ENCODE measurements around the gene CLIP4. TPM values are rescaled to one million over a fixed set of nuclear protein-coding genes. Genes with fewer than 3 reads are reported as not detected.
A peak's percentile ranks its signal among the peaks of the same experiment; 100 is the strongest.

Gene CLIP4
- total RNA-seq, 3 donors from 2014 or later (not counting 1 experiment from before 2014, with no cell fraction given), result 56.8 to 88.0 (median 72.6) TPM

- peaks cover 24 to 28% of the 10 kb centered on the region in 2 donors for H3K4me1 Mint-ChIP-seq
- Histone ChIP-seq H3K4me3 (ENCODE audit: low read length) (no peak overlapping the region), H3K36me3 (ENCODE audit: control insufficient read depth, insufficient read depth, low read length) (peaks cover 47% of the 10 kb centered on the region), H3K4me1 (ENCODE audit: control insufficient read depth, insufficient read depth, low read length) (no peaks in the 10 kb centered on the region), H3K27ac (ENCODE audit: low read length) (no peak overlapping the region), H3K9me3 (ENCODE audit: control insufficient read depth, insufficient read depth, low read length) (no peaks in the 10 kb centered on the region), H3K27me3 (ENCODE audit: control insufficient read depth, insufficient read depth, low read length) (no peaks in the 10 kb centered on the region)
- no peak overlapping the region for H3K4me3 Mint-ChIP-seq
- H3K9me3 Mint-ChIP-seq, result no peaks in the 10 kb centered on the region
- ATAC-seq (no peak), DNase-seq (no peak)
- H3K36me3 Mint-ChIP-seq, result peaks cover 9% of the 10 kb centered on the region
- WGBS (ENCODE audit: insufficient coverage), result 77% methylated on average over 2 of the region's 2 CpGs
- no peaks in the 10 kb centered on the region for H3K27me3 Mint-ChIP-seq (ENCODE audit: low read depth in 2 of 2)
- TF ChIP-seq CTCF (IDR thresholded peaks at IDR 0.05), result no peak
- intact Hi-C loops (cut with micrococcal nuclease), result no loop called here
- H3K27ac Mint-ChIP-seq, result peak overlapping the region; percentile 45 to 54
Measured at GRCh38 chr2:29129586-29130281, 14.5 kb downstream of the CLIP4 start.

- H3K27me3 Mint-ChIP-seq (ENCODE audit: low read depth in 2 of 2), result no peaks in the 10 kb centered on the region
- no peak for TF ChIP-seq CTCF (IDR thresholded peaks at IDR 0.05)
- ATAC-seq, result no peak
- Histone ChIP-seq H3K4me3 (ENCODE audit: low read length) (no peak overlapping the region), H3K4me1 (ENCODE audit: control insufficient read depth, insufficient read depth, low read length) (no peaks in the 10 kb centered on the region), H3K27me3 (ENCODE audit: control insufficient read depth, insufficient read depth, low read length) (no peaks in the 10 kb centered on the region), H3K27ac (ENCODE audit: low read length) (no peak overlapping the region), H3K9me3 (ENCODE audit: control insufficient read depth, insufficient read depth, low read length) (no peaks in the 10 kb centered on the region), H3K36me3 (ENCODE audit: control insufficient read depth, insufficient read depth, low read length) (peaks cover 46% of the 10 kb centered on the region)
- intact Hi-C loops (cut with micrococcal nuclease), result no loop called here
- H3K36me3 Mint-ChIP-seq, result peaks cover 4% of the 10 kb centered on the region
- DNase-seq, result no peak
- H3K9me3 Mint-ChIP-seq, result no peaks in the 10 kb centered on the region
- WGBS (ENCODE audit: insufficient coverage), result 69% methylated on average over 2 of the region's 2 CpGs
- no peak overlapping the region for H3K4me3 Mint-ChIP-seq
- H3K27ac Mint-ChIP-seq, result peak overlapping the region; percentile 45 to 54
- peaks cover 22 to 24% of the 10 kb centered on the region in 2 donors for H3K4me1 Mint-ChIP-seq
Measured at GRCh38 chr2:29130295-29130694, 15.1 kb downstream of the CLIP4 start.

DNA sequence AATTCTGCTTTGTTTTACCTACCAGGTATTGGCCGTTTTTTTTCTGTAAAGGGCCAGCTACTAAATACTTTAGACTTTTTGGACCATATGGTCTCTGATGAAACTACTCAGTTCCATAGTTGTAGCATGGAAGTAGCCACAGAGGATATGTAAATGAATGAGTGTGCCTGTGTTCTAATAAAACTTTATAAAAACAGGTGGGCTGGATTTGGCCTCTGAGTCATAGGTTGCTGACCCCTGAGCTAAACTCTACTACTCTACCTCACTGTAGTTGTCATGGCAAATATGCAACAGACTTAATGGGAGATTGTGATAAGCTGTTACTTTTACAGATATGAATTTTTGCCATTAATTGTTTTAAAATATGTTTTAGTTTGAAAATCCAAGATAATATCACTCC lies 19.7 kb downstream of the CLIP4 start:
- Histone ChIP-seq H3K4me1 (ENCODE audit: control insufficient read depth, insufficient read depth, low read length) (no peaks in the 10 kb centered on the region), H3K36me3 (ENCODE audit: control insufficient read depth, insufficient read depth, low read length) (peaks cover 44% of the 10 kb centered on the region), H3K27ac (ENCODE audit: low read length) (no peak overlapping the region), H3K4me3 (ENCODE audit: low read length) (no peak overlapping the region), H3K27me3 (ENCODE audit: control insufficient read depth, insufficient read depth, low read length) (no peaks in the 10 kb centered on the region), H3K9me3 (ENCODE audit: control insufficient read depth, insufficient read depth, low read length) (no peaks in the 10 kb centered on the region)
- Mint-ChIP-seq H3K36me3 (peaks cover 20% of the 10 kb centered on the region), H3K27ac (no peak overlapping the region), H3K27me3 (ENCODE audit: low read depth in 2 of 2) (no peaks in the 10 kb centered on the region), H3K4me1 (peaks cover 28 to 35% of the 10 kb centered on the region in 2 donors), H3K4me3 (no peak overlapping the region), H3K9me3 (no peaks in the 10 kb centered on the region)
- 100% methylated on average over 1 of the region's 1 CpG for WGBS (ENCODE audit: insufficient coverage)
- DNase-seq, result no peak
- intact Hi-C loops (cut with micrococcal nuclease), result no loop called here
- TF ChIP-seq CTCF (IDR thresholded peaks at IDR 0.05), result no peak
- ATAC-seq, result no peak

DNA sequence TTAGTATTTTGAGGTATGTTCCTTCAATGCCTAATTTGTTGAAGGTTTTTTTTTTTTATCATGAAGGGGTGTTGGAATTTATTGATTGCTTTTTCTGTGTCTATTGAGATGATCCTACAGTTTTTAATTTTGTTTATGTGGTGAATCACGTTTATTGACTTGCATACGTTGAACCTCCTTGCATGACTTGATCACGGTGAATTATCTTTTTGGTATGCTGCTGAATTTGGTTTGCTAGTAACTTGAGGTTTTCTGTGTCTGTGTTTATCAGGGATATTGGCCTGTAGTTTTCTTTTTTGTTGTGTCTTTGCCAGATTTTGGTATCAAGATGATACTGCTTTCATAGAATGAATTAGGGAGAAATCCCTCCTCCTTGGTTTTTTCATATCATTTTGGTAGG lies 23.9 kb downstream of the CLIP4 start:
- 97% methylated on average over 3 of the region's 3 CpGs for whole genome bisulfite sequencing (ENCODE audit: insufficient coverage)
- H3K36me3 Mint-ChIP-seq, result peaks cover 36% of the 10 kb centered on the region
- peaks cover 32% of the 10 kb centered on the region for H3K36me3 ChIP-seq (ENCODE audit: control insufficient read depth, insufficient read depth, low read length)
- H3K27me3 Mint-ChIP-seq (ENCODE audit: low read depth in 2 of 2), result no peaks in the 10 kb centered on the region
- TF ChIP-seq CTCF (IDR thresholded peaks at IDR 0.05), result no peak
- intact Hi-C loops (cut with micrococcal nuclease), result no loop called here
- no peak overlapping the region for H3K4me3 Mint-ChIP-seq
- no peak overlapping the region for H3K4me3 ChIP-seq (ENCODE audit: low read length)
- DNase-seq (no peak), ATAC-seq (no peak)
- H3K4me1 Mint-ChIP-seq, result peaks cover 35 to 41% of the 10 kb centered on the region in 2 donors
- H3K27ac Mint-ChIP-seq, result peak overlapping the region in 1 of 2 donors; percentile 45
- H3K27me3 ChIP-seq (ENCODE audit: control insufficient read depth, insufficient read depth, low read length), result no peaks in the 10 kb centered on the region
- H3K9me3 Mint-ChIP-seq, result no peaks in the 10 kb centered on the region
- no peak overlapping the region for H3K27ac ChIP-seq (ENCODE audit: low read length)
- no peaks in the 10 kb centered on the region for H3K9me3 ChIP-seq (ENCODE audit: control insufficient read depth, insufficient read depth, low read length)
- H3K4me1 ChIP-seq (ENCODE audit: control insufficient read depth, insufficient read depth, low read length), result no peaks in the 10 kb centered on the region
